H9 (cell line): ENCODE data around the gene KCNA5. TPM values are rescaled to one million over a fixed set of nuclear protein-coding genes. Genes with fewer than 3 reads are reported as not detected.
A peak's percentile ranks its signal among the peaks of the same experiment; 100 is the strongest.

Source experiments
- DNase-seq: peaks from one replicate; pipeline ENCODE4 v3.0.0-alpha.2; 2017
- H2AFZ ChIP-seq: one replicate; pipeline ENCODE4 v1.6.1; 2013; ENCODE audit warnings: mild to moderate bottlenecking, low read length, control low read depth, moderate library complexity
- H2AK5ac ChIP-seq: 2 replicates; pipeline ENCODE4 v1.6.1; 2013; ENCODE audit warnings: low read length, control low read depth, mixed read lengths; ENCODE audit not compliant: insufficient read length
- H2BK120ac ChIP-seq: one replicate; pipeline ENCODE4 v1.6.1; 2013; ENCODE audit warnings: low read depth, mild to moderate bottlenecking, low read length, control low read depth, inconsistent platforms; ENCODE audit not compliant: poor library complexity, severe bottlenecking
- H2BK12ac ChIP-seq: 2 replicates; pipeline ENCODE4 v1.6.1; 2013; ENCODE audit warnings: low read length, control low read depth, mixed read lengths, low read depth; ENCODE audit not compliant: insufficient read length
- H2BK15ac ChIP-seq: 2 replicates; pipeline ENCODE4 v1.6.1; 2013; ENCODE audit warnings: low read depth, low read length, control low read depth
- H2BK20ac ChIP-seq: one replicate; pipeline ENCODE4 v1.6.1; 2013; ENCODE audit warnings: low read depth, mild to moderate bottlenecking, low read length, control low read depth, inconsistent platforms; ENCODE audit not compliant: poor library complexity, severe bottlenecking
- H2BK5ac ChIP-seq: 2 replicates; pipeline ENCODE4 v1.6.1; 2013; ENCODE audit warnings: low read length, control low read depth, mixed read lengths; ENCODE audit not compliant: insufficient read length
- H3K14ac ChIP-seq: 2 replicates; pipeline ENCODE4 v1.6.1; 2013; ENCODE audit warnings: low read length, control low read depth; ENCODE audit not compliant: insufficient read depth
- H3K18ac ChIP-seq: 2 replicates; pipeline ENCODE4 v1.6.1; 2013; ENCODE audit warnings: low read depth, mild to moderate bottlenecking, mixed read lengths, low read length, control low read depth; ENCODE audit not compliant: insufficient read length
- H3K23ac ChIP-seq: 2 replicates; pipeline ENCODE4 v1.6.1; 2013; ENCODE audit warnings: low read length, control low read depth, mixed read lengths, low read depth; ENCODE audit not compliant: insufficient read length
- H3K23me2 ChIP-seq: 2 replicates; pipeline ENCODE4 v1.6.1; 2013; ENCODE audit warnings: low read depth, mild to moderate bottlenecking, mixed read lengths, low read length, control low read depth; ENCODE audit not compliant: insufficient read length, poor library complexity, severe bottlenecking
- H3K27ac ChIP-seq: 2 replicates; pipeline ENCODE4 v1.5.1; 2013; ENCODE audit warnings: low read length, control low read depth, mixed read lengths, low read depth; ENCODE audit not compliant: insufficient read length
- H3K27me3 ChIP-seq: 2 replicates; pipeline ENCODE4 v1.6.1; 2013; ENCODE audit warnings: low read length, control low read depth, inconsistent platforms; ENCODE audit not compliant: insufficient read depth
- H3K4ac ChIP-seq: 2 replicates; pipeline ENCODE4 v1.6.1; 2013; ENCODE audit warnings: low read depth, mild to moderate bottlenecking, control low read depth, inconsistent platforms, low read length, moderate library complexity
- H3K4me1 ChIP-seq: 2 replicates; pipeline ENCODE4 v1.6.1; 2013; ENCODE audit warnings: low read length, control low read depth, inconsistent platforms; ENCODE audit not compliant: insufficient read depth
- H3K4me2 ChIP-seq: 2 replicates; pipeline ENCODE4 v1.6.1; 2013; ENCODE audit warnings: low read length, control low read depth, mixed read lengths; ENCODE audit not compliant: insufficient read length, insufficient read depth
- H3K56ac ChIP-seq: 2 replicates; pipeline ENCODE4 v1.6.1; 2013; ENCODE audit warnings: low read depth, mild to moderate bottlenecking, mixed read lengths, low read length, control low read depth; ENCODE audit not compliant: insufficient read length
- H3K79me1 ChIP-seq: 2 replicates; pipeline ENCODE4 v1.6.1; 2013; ENCODE audit warnings: low read depth, mild to moderate bottlenecking, moderate library complexity, low read length, control low read depth, inconsistent platforms; ENCODE audit not compliant: insufficient read depth, poor library complexity, severe bottlenecking
- H3K79me2 ChIP-seq: 2 replicates; pipeline ENCODE4 v1.6.1; 2013; ENCODE audit warnings: low read length, control low read depth, inconsistent platforms; ENCODE audit not compliant: insufficient read depth
- H3K9ac ChIP-seq: 2 replicates; pipeline ENCODE4 v1.6.1; 2013; ENCODE audit warnings: low read length, control low read depth, mixed read lengths; ENCODE audit not compliant: insufficient read length; ENCODE audit errors: extremely low read depth
- H3K9me3 ChIP-seq: one replicate; pipeline ENCODE4 v1.6.1; 2013; ENCODE audit warnings: low read depth, low read length, inconsistent platforms; ENCODE audit not compliant: control insufficient read depth
- H3T11ph ChIP-seq: one replicate; pipeline ENCODE4 v1.6.1; 2013; ENCODE audit warnings: mild to moderate bottlenecking, low read length, control low read depth, inconsistent platforms
- H4K20me1 ChIP-seq: one replicate; pipeline ENCODE4 v1.6.1; 2013; ENCODE audit not compliant: control insufficient read depth, insufficient read length, insufficient read depth
- H4K5ac ChIP-seq: 2 replicates; pipeline ENCODE4 v1.6.1; 2013; ENCODE audit warnings: low read depth, mild to moderate bottlenecking, mixed read lengths, low read length, control low read depth; ENCODE audit not compliant: insufficient read length
- H4K8ac ChIP-seq: replicated peaks from 2 replicates; pipeline ENCODE4 v1.6.1; 2013; ENCODE audit warnings: low read length, control low read depth, mixed read lengths, low read depth; ENCODE audit not compliant: insufficient read length
- H4K91ac ChIP-seq: 2 replicates; pipeline ENCODE4 v1.6.1; 2013; ENCODE audit warnings: low read depth, mild to moderate bottlenecking, moderate library complexity, mixed read lengths, low read length, control low read depth; ENCODE audit not compliant: insufficient read length
- H3K27ac Mint-ChIP-seq, 3 experiments: 2 replicates in 2 of 3; 3 replicates in 1 of 3; pipeline ENCODE4 v1.8.0; 2020 to 2021; ENCODE audit warnings: mixed read lengths in 3 of 3, mild to moderate bottlenecking in 1 of 3, moderate library complexity in 1 of 3
- H3K27me3 Mint-ChIP-seq: 2 replicates; pipeline ENCODE4 v1.8.0; 2021; ENCODE audit warnings: low read depth, mild to moderate bottlenecking, moderate library complexity, mixed read lengths
- H3K36me3 Mint-ChIP-seq, 3 experiments: 2 replicates in 2 of 3; 3 replicates in 1 of 3; pipeline ENCODE4 v1.8.0; 2020 to 2021; ENCODE audit warnings: low read depth in 3 of 3, mixed read lengths in 3 of 3; ENCODE audit not compliant: insufficient read depth in 1 of 3
- H3K4me1 Mint-ChIP-seq, 2 experiments: 2 replicates each; pipeline ENCODE4 v1.8.0; 2020; ENCODE audit warnings: mixed read lengths in 2 of 2
- H3K4me3 Mint-ChIP-seq, 2 experiments: 2 replicates in 1 of 2; 3 replicates in 1 of 2; pipeline ENCODE4 v1.8.0; 2020 to 2021; ENCODE audit warnings: mild to moderate bottlenecking in 2 of 2, mixed read lengths in 2 of 2, moderate library complexity in 1 of 2
- H3K9me3 Mint-ChIP-seq, 2 experiments: 2 replicates in 1 of 2; 3 replicates in 1 of 2; pipeline ENCODE4 v1.8.0; 2020; ENCODE audit warnings: mild to moderate bottlenecking in 2 of 2, mixed read lengths in 2 of 2, moderate library complexity in 1 of 2
- CTCF ChIP-seq: fragments of 200-600 bp; sonication (generic); conservative IDR thresholded peaks from 3 replicates; pipeline ENCODE4 v1.8.0; 2021; ENCODE audit warnings: antibody characterized with exemption, mild to moderate bottlenecking
- WGBS: extraction: QIAGEN DNeasy Blood & Tissue Kit; methylation state at CpG from one replicate; pipeline ENCODE4 v1.1.7; 2013; ENCODE audit warnings: missing lambda C conversion rate, low lambda C conversion rate, mixed read lengths; ENCODE audit not compliant: insufficient read length; ENCODE audit errors: extremely low coverage; 5-methylcytosine and 5-hydroxymethylcytosine counted together
- total RNA-seq: library from RNA; stranded (reverse); gene quantifications from 2 replicates; pipeline ENCODE4 v1.2.1, GENCODE V29; 2021

The KCNA5 gene
- total RNA-seq, 1 experiment from 2014 or later, result 0.22 TPM

- Histone ChIP-seq H3K27ac (no peak overlapping the region), H4K20me1 (no peaks in the 10 kb centered on the region), H3K56ac (no peak overlapping the region), H2AFZ (no peak overlapping the region), H3K4me1 (no peaks in the 10 kb centered on the region; the same call in 1 of the 2 replicates), H3K23me2 (no peaks in the 10 kb centered on the region), H2BK5ac (no peak overlapping the region), H3K23ac (no peak overlapping the region), H3K9ac (no peak overlapping the region), H3K79me1 (no peaks in the 10 kb centered on the region), H2BK12ac (no peak overlapping the region), H3K14ac (no peak overlapping the region), H4K91ac (no peak overlapping the region), H4K5ac (no peak overlapping the region), H4K8ac (no peak overlapping the region), H2AK5ac (no peak overlapping the region), H3K4me2 (no peak overlapping the region), H2BK120ac (no peak overlapping the region), H3K18ac (no peak overlapping the region), H3K79me2 (no peaks in the 10 kb centered on the region), H3K27me3 (peaks cover 23% of the 10 kb centered on the region), H2BK20ac (no peak overlapping the region), H3K9me3 (no peaks in the 10 kb centered on the region), H3K4ac (no peak overlapping the region), H3T11ph (no peak overlapping the region), H2BK15ac (no peak overlapping the region)
- Mint-ChIP-seq H3K36me3 (peaks cover 0 to 7% (median 6%) of the 10 kb centered on the region in 3 experiments; a peak in 4 of 7 replicates), H3K4me3 (no peak overlapping the region), H3K27me3 (peaks cover 69% of the 10 kb centered on the region), H3K27ac (peak overlapping the region in 1 of 3 experiments; percentile 66; a peak in 2 of 7 replicates), H3K4me1 (peaks cover 19 to 44% of the 10 kb centered on the region in 2 experiments), H3K9me3 (peaks cover 7% of the 10 kb centered on the region in 2 experiments; a peak in 4 of 5 replicates)
- no CpG with 5 or more reads among the region's 5 CpGs for WGBS
- no peak for TF ChIP-seq CTCF
- DNase-seq, result no peak
Observed at GRCh38 chr12:5047094-5047493, 3.4 kb downstream of the KCNA5 start.
